WTC11 (cell line): Measurements from ENCODE around the gene TREX2.

Source experiments
- ATF1 ChIP-seq: sonication (generic); formaldehyde crosslinking; IDR thresholded peaks from 2 replicates; pipeline ENCODE4 v1.8.1; 2023; ENCODE audit warnings: mild to moderate bottlenecking, moderate library complexity, missing genetic modification reagents
- CREB1 ChIP-seq: sonication (generic); formaldehyde crosslinking; IDR thresholded peaks from 2 replicates; pipeline ENCODE4 v1.8.0; 2023; ENCODE audit warnings: mild to moderate bottlenecking, missing genetic modification reagents
- CTCF ChIP-seq: fragments of 200-600 bp; IDR thresholded peaks from 2 replicates; pipeline ENCODE4 v1.8.0; 2022; ENCODE audit warnings: antibody characterized with exemption
- JAZF1 ChIP-seq: fragments of 250-450 bp; sonication (Bioruptor Pico); IDR thresholded peaks from 2 replicates; pipeline ENCODE4 v1.9.0; 2021; ENCODE audit warnings: moderate library complexity, mild to moderate bottlenecking, inconsistent platforms
- USF2 ChIP-seq: sonication (generic); formaldehyde crosslinking; IDR thresholded peaks from 2 replicates; pipeline ENCODE4 v1.8.1; 2023; ENCODE audit warnings: mild to moderate bottlenecking, missing genetic modification reagents, moderate library complexity

- TF ChIP-seq ATF1 (no peak), CTCF (no peak), USF2 (CRISPR knock-in tag) (no peak), JAZF1 (CRISPR knock-in tag) (no peak), CREB1 (CRISPR knock-in tag) (no peak)
These were observed 1.2 kb upstream of the TREX2 start for GRCh38 chrX:153446950-153447580.
